GM19043 (cell line): Measurements from ENCODE around the gene ZNF446.
"Not testable (repeated sequence)": the region's sequence is repeated elsewhere in the genome, so short reads cannot be mapped to it uniquely, and the experiment has no call there.

Experiments used
- ATAC-seq: cut with Tn5 transposase; IDR thresholded peaks from one replicate; pipeline ENCODE4 v1.9.1; 2021; ENCODE audit warnings: low read depth; ENCODE audit not compliant: unreplicated experiment

Gene ZNF446

DNA sequence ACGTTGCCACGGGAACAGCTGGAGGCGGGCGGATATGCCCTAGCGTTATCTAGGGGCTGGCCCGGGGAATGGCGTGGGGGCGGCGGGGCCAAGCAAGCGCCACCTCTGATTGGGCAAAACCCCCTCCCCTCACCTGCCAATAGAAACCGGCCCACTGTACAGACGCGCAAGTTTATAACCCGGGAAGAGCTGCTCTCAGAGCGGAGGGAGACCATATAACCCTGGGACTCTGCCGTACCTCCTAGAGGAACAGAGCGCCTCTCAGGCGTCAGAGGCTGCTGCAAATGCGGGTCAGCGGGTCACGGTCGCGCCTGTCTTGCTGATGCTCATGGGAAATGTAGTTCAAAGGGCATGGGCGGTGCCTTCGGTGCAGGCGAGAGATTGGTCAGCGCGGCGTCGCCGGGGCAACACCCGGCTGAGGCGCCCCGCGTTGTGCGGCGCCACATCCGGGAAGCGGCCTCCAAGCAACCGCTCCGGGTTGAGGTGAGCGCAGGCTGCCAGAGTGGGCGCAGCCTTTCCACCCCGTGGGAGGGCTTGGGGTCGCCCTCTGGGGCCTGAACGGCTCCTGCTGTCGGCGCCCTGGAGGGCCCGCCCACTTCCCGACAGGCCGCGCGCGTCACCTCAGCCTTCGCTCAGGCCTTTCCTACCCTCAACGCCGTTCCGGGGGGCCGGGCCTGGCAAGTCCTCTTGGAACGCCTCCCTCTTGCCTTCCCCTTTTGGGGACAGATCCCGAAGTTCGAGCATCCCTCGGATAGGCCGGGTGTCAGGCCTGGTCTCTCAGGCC lies at the start of gene ZNF446:
Gene ZNF446 (plus strand): TSS at position 639 of the 784 bp plus-strand sequence. CDS start 867 bp downstream, outside the sequence.
- peak; percentile 76 for ATAC-seq

DNA sequence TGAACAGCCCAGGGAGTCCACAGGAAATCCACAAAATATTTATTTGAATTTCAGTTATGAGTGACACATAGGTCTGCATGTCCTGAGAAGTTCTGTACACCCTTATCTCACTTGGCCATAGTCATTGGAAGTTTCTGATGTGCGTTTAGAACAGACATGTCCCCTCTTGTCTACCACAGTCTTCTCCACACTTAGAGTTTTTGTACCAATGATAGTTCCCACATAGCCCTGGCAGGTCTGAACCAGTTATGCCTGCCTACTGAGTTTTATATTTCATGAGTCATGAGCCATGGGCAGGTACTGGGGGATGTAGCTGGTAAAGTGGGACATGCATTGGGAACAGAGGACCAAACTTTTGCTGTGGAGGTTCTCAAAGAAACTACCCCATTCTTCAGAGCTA lies 47.5 kb upstream of the ZNF446 start:
- no peak for ATAC-seq

DNA sequence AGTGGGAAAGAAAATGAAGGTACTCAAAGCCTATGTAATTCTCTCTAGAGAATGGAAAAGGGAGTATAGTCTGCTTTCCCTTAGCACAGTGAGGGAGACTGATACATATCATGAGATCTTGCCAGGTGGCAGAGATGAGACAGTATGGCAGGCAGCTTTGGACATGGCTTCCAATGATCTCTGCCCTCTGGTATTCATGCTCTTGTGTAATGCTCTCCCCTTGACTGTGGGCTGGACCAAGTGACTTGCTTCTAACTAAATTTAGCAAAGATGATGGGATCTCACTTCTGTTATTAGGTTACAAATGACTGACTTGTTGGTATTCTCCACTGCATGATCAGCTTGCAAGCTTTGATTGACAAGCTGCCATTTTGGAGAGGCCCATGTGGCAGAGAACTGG lies 46.4 kb upstream of the ZNF446 start:
- ATAC-seq = no peak

DNA sequence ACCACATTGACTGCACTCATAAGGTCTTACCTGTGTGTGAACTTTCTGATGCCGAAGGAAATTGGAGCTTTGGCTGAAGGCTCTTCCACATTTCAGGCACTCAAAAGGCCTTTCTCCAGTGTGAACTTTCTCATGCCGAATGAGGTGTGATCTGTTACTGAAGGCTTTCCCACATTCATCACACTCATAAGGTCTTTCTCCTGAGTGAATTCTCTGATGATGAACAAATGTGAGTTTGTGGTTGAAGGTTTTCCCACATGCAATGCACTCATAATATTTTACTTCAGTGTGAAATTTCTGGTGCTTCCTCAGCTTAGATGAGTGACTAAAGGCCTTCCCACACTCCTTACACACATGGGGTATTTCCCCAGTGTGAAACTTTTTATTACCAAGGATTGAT lies 41.9 kb upstream of the ZNF446 start:
- no peak for ATAC-seq

DNA sequence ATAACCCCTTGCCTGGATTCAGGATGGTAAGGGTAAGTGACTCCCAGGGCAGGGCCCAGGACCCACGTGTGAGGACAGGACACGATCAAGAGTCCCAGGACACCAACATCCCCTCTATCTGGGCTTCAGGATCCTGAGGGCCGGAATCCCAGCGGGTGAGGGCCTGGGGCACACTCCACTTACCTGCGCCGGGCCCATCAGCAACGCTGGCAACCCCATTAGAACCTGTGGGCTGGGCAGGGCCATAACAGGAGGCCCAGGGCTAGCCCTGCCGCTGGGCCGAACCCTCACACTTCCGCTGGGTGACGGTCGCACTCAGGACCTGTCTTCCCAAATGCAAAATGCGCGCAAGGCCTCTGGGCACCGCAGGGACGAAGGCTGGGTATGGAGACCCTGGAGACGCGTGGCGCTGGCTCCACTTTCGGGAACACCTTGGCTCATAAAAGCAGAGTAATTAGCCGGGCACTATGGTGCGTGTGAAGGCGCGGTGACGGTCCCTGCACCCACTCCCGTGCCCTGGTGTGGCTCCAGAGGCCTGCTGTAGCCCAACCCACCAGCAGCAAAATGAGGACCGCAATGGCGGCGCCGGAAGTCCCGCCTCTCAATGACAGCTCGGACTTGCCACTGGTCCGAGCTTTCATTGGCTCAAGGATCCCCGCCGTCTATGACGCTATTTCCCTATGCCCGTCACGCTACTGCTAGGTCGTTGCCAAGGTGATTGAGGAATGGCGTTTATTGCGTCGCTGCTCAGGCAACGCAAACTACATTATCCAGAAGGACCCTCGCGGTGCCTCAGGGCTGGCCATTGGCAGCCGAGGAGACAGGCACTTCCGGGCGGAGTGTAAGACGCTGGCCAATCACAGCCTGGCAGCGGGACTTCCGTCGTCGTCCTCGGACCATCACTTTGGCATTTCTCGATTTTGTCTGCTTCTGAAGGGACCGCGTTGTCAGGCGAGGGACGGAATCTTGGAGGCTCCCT lies 36.3 kb upstream of the ZNF446 start, which contains the start of gene ZNF132:
Gene ZNF132 (minus strand): TSS at position 578 of the 979 bp plus-strand sequence. CDS start 332 bp downstream, at position 246.
- ATAC-seq = peak; percentile 93

DNA sequence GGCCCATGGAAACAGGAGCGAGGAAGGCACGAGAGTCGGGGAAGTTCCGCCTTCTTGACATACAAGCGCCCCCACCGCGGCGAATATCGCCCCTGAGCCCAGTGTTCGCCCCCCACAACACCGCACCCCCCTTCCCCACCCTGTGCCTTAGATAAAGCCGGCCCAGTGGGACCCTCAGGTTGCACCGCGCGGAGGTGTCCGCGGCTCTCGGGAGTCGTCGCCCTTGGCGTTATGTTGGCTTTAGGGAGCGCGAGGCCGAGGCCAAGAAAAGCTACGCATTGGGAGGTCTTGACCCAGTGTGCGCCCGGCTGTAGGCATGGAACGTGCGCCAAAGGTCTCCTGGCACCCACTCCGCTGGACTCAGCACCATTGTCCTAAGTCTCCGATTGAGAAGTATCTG lies 35.6 kb upstream of the ZNF446 start:
- no peak for ATAC-seq

DNA sequence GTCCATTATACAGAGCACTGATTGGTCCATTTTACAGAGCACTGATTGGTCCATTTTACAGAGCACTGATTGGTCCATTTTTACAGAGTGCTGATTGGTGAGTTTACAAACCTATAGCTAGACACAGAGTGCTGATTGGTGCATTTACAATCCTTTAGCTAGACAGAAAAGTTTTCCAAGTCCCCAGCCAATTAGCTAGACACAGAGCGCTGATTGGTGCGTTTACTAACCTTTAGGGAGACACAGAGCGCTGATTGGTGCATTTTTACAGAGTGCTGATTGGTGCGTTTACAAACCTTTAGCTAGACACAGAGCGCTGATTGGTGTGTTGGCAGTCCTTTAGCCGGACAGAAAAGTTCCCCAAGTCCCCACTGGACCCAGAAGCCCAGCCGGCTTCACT lies 33.2 kb upstream of the ZNF446 start:
- not testable (repeated sequence) for ATAC-seq

DNA sequence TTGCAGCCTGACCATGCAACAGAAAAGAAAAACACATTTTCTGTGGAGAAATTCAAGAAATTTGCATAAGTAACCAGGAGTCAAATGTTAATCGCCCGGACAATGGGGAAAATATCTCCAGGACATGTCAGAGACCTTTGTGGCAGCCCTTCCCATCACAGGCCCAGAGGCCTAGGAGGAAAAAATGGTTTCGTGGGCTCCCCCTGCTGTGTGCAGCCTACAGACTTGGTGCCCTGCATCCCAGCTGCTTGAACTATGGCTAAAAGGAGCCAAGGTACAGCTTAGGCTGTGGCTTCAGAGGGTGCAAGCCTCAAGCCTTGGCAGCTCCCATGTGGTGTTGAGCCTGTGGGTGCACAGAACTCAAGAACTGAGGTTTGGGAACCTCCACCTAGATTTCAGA lies 27.3 kb upstream of the ZNF446 start:
- ATAC-seq = not testable (repeated sequence)

DNA sequence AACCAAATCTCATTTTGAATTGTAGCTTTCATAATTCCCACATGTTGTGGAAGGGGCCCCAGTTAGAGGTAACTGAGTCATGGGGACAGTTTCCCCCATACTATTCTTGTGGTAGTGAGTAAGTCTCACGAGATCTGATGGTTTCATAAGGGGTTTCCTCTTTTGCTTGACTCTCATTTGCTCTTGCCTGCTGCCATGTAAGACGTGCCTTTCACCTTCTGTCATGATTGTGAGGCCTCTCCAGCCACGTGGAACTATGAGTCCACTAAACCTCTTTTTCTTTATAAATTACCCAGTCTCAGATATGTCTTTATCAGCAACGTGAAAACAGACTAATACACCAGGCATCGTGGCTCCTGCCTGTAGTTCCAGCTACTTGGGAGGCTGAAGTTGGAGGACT lies 26.2 kb upstream of the ZNF446 start:
- ATAC-seq = not testable (repeated sequence)

DNA sequence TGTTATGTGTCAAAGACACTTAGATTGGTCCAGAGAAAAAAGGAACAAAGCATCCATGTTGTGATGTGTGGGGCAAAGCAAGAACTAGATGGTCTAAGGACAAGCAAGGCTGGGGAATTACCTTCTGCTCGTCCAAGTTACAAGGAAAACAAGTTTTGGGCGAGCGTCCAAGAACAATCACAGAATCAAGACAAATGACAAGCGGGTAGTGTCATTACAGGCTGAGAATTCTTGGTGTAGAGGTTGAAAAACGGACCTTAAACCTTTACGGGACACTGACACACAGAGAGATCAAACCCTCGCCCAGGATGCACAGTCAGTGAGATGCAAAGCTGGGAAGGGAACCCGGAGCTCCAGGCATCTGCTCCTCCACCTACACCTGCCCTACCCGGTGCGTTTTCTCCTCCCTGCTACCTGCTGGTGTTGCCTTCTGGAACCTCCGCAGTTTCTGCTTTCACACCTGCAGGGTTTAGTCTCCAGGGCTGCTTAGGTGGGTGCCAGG lies 25.2 kb upstream of the ZNF446 start:
- peak; percentile 10 for ATAC-seq

DNA sequence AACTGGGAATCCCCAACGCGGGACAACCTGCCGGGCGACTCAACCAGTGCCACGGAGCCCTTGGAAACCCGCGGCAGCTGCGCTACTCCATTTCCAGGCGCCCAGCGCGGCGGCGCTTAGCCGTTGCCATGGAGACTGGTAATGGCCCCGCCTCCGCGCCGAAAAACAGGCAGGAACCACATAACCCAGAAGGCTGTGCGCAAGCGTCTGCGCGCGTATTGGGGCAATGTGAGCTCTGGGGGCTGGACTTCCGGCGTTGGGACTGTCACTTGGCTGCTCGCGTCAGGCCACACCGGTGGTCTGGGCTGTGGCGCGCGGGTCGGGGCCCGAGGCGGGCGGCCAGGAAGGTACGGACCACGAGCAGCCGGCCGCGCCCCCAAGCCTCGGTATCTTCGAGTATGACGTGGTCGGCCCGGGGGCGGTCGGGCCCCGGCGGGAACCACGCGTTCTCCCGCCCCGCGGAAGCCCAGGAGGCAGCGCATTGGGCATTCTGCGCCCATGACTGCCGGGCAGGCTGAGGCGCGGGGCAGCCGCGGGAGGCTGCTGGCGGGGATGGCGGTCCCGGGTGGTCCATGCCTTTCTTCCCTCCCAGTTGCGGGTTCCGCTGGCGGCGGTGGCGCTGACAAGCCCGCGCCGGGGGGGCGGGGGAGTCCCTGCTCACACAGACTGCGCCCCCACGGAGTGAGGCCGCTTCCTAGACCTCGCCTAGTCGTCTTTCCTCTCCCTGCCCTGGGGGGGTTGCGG lies 24.6 kb upstream of the ZNF446 start, which contains the start of gene ZNF324B:
Gene ZNF324B (plus strand): TSS at position 265 of the 744 bp plus-strand sequence. CDS start 2,080 bp downstream, outside the sequence.
- peak; percentile 96 for ATAC-seq

DNA sequence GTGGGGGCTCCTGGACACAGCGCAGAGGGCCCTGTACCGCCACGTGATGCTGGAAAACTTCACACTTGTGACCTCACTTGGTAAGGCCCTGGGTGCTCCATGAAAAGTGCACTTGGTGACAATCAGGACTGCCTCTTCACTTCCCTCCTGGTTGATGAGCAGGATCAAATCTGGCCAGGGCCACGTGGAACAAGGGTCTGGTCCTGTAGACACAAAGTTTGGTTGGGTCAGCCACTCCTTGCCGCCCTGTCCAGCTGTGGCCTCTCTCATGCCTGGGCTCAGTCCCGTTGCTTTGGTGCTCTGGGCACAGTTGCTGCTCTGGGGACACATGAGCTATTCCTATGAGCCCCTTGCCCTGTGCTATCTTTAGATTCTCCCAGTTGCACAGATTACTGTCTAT lies 22.4 kb upstream of the ZNF446 start:
- ATAC-seq = no peak

DNA sequence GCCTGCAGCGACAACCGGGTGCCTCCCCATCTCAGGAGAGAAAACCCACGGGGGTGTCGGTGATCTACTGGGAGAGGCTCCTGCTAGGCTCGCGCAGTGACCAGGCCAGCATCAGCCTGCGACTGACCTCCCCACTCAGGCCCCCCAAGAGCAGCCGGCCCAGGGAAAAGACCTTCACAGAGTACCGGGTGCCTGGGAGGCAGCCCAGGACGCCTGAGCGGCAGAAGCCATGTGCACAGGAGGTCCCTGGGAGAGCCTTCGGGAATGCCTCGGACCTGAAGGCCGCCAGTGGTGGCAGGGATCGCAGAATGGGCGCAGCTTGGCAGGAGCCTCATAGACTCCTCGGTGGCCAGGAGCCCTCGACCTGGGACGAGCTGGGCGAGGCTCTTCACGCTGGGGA lies 20.8 kb upstream of the ZNF446 start:
- no peak for ATAC-seq

DNA sequence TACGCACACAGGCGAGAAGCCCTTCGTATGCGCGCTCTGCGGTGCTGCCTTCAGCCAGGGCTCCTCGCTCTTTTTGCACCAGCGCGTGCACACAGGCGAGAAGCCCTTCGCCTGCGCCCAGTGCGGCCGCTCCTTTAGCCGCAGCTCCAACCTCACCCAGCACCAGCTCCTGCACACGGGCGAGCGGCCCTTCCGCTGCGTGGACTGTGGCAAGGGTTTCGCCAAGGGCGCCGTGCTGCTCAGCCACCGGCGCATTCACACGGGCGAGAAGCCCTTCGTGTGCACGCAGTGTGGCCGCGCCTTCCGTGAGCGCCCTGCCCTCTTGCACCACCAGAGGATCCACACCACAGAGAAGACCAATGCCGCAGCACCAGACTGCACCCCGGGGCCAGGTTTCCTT lies 20.0 kb upstream of the ZNF446 start:
- no peak for ATAC-seq

DNA sequence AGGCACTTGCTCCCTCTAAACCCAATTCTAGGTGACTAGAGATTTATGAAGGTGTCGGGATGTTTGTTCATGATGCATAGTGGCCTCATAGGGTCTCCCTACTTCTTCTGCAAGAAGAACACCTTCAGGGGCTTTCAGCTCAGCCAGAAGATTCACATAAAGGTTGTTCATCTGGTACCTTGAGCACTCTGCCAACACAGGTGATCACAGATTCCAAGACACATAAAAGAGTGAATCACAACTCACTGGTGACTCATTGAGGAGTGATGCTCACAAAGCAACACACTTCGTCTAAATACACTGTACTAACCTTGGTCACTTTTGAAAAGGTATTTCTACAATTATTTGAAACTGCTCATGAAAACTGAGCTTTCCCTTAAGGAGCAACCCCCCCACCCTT lies 16.1 kb upstream of the ZNF446 start:
- ATAC-seq = no peak

DNA sequence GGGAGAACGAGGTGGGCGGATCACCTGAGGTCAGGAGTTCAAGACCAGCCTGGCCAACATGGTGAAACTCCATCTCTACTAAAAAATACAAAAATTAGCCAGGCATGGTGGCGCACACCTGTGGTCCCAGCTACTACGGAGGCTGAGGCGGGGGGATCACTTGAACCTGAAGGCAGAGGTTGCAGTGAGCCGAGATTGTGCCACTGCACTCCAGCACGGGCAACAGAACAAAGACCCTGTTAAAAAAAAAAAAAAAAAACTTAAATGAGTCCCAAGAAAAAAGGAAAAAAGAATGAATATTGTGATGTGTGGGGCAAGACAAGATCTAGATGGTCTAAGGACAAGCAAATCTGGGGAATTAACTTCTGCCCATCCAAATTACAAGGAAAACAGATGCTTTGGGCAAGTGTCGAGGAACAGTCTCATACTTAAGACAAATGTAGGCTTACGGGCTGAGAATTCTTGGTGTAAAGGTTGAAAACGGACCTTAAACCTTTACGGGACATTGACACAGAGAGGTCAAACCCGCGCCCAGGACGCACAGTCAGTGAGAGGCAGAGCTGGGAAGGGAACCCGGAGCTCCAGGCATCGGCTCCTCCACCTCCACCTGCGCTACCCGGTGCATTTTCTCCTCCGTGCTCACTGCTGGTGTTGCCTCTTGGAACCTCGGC lies 9.9 kb upstream of the ZNF446 start:
- ATAC-seq = no peak

DNA sequence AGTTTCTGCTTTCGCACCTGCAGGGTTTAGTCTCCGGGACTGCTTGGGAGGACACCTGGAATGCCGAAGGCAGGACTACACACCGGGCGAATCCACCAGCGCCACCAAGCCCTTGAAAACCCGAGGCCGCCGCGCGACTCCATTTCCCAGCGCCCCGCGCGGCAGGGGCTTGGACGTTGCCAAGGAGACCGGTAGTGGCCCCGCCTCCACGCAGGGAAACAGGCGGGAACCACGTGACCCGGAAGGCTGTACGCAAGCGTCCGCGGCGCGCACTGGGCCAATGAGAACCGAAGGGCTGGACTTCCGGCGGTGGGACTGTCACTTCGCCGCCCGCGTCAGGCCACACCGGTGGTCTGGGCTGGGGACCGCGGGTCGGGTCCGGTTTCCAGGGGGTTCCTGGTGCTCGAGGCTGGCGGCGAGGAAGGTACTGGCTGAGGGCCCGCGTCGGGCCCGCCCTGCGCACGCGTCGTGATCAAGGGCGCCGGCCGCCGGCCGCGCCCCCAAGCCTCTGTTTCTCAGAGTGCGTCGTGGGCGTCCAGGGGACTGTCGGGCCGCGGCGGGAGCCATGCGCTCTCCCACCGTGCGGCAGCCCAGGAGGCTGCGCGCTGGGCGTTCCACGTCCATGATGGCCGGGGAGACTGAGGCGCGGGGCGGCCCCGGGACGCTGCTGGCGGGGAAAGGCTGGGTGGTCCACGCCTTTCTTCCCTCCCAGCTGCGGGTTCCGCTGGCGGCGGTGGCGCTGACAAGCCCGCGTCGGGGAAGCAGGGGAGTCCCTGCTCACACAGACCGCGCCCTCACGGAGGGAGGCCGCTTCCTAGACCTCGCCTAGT lies 9.2 kb upstream of the ZNF446 start, which contains the start of gene ZNF324:
Gene ZNF324 (plus strand): TSS at position 321 of the 830 bp plus-strand sequence. CDS start 2,106 bp downstream, outside the sequence.
- peak; percentile 91 for ATAC-seq

DNA sequence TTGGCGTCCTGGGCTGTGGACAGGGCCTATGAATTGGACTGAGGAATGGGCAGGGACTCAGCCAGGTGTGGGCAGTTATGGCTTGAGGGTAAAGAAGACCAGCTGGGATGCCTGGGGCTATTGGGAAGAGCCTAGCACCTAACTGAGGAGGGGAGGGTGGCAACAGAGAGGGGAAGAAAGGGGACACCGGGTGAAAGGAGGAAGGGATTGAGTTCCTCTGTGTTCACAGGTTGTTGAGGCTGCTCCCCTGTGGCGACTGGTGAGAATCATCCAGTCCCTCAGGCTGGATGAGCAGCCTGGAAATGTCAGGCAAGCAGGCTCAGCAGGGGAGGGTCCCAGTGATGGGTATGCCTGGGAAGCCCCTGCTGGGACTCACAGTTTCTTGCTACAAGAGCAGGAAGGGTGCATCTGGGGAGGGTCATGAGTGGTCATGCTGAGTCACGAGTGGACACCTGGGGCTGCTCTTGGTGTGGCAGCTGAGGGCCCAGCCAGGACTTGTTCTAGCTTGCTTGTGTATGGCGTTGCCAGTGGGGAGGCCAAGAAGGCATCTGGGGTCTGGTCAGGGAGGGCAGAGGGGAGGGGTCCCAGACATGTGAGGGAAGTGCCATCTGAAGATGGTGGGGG lies 7.8 kb upstream of the ZNF446 start:
- no peak for ATAC-seq
